ENCODE results near the gene ADAMTS4. TPM values are rescaled to one million over a fixed set of nuclear protein-coding genes. Genes with fewer than 3 reads are reported as not detected.

ADAMTS4 gene
- total RNA-seq, 2 donors from 2014 or later, result 0.55 to 3.4 TPM

- TF ChIP-seq POLR2A (IDR thresholded peaks at IDR 0.05), result no peak
- TF ChIP-seq, protein P1, sequence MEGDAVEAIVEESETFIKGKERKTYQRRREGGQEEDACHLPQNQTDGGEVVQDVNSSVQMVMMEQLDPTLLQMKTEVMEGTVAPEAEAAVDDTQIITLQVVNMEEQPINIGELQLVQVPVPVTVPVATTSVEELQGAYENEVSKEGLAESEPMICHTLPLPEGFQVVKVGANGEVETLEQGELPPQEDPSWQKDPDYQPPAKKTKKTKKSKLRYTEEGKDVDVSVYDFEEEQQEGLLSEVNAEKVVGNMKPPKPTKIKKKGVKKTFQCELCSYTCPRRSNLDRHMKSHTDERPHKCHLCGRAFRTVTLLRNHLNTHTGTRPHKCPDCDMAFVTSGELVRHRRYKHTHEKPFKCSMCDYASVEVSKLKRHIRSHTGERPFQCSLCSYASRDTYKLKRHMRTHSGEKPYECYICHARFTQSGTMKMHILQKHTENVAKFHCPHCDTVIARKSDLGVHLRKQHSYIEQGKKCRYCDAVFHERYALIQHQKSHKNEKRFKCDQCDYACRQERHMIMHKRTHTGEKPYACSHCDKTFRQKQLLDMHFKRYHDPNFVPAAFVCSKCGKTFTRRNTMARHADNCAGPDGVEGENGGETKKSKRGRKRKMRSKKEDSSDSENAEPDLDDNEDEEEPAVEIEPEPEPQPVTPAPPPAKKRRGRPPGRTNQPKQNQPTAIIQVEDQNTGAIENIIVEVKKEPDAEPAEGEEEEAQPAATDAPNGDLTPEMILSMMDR (IDR thresholded peaks at IDR 0.05), result peak in 1 of 4 experiments; percentile 12
- H3K4me1 ChIP-seq (replicated peaks), result no peaks in the 10 kb centered on the region
- H3K9me3 ChIP-seq, result no peaks in the 10 kb centered on the region
- WGBS, result 68% methylated on average over 1 of the region's 1 CpG
- no peak overlapping the region for H3K4me3 ChIP-seq
- H3K27ac ChIP-seq, result no peak overlapping the region
- no peak for DNase-seq (ENCODE audit: low spot score)
- H3K36me3 ChIP-seq, result no peaks in the 10 kb centered on the region
- H3K27me3 ChIP-seq (replicated peaks; ENCODE audit: insufficient read depth), result no peaks in the 10 kb centered on the region
- intact Hi-C loops (cut with DNase I), result no loop called here
These were observed 18.2 kb downstream of the ADAMTS4 start for GRCh38 chr1:161180639-161181038.

DNA sequence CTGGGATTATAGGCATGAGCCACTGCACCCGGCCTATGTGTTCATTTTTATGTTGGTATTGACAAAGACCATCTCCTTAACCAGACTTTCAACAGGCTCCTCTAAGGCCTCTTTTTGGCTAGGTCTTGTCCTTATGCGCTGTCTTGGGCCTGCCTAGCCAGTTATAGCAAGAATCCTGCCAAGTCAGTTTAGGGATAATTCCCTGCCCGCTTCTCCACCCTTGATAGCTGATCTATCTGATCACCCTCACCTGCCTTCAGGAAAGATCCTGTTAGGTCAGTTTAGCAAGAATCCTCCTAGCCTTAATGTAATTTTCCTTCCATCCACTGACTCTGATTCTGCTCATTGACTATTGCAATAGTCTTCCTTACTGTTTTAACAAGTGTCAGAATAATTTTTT is 19.2 kb downstream of the ADAMTS4 start:
- TF ChIP-seq, protein P1 (IDR thresholded peaks at IDR 0.05), result no peak
- TF ChIP-seq POLR2A (IDR thresholded peaks at IDR 0.05) (no peak), POLR2AphosphoS5 (IDR thresholded peaks at IDR 0.05) (no peak)
- 65% methylated on average over 3 of the region's 3 CpGs for WGBS
- intact Hi-C loops (cut with DNase I), result no loop called here
- H3K36me3 ChIP-seq, result no peaks in the 10 kb centered on the region
- DNase-seq (ENCODE audit: low spot score), result no peak
- no peak overlapping the region for H3K27ac ChIP-seq
- H3K27me3 ChIP-seq (replicated peaks; ENCODE audit: insufficient read depth), result no peaks in the 10 kb centered on the region
- no peaks in the 10 kb centered on the region for H3K9me3 ChIP-seq
- no peak overlapping the region for H3K4me3 ChIP-seq
- no peaks in the 10 kb centered on the region for H3K4me1 ChIP-seq (replicated peaks)

- DNase-seq (ENCODE audit: low spot score), result no peak
- intact Hi-C loops (cut with DNase I), result no loop called here
- H3K27me3 ChIP-seq (replicated peaks; ENCODE audit: insufficient read depth), result no peaks in the 10 kb centered on the region
- TF ChIP-seq, protein P1 (IDR thresholded peaks at IDR 0.05), result no peak
- TF ChIP-seq POLR2AphosphoS5 (IDR thresholded peaks at IDR 0.05) (no peak), POLR2A (IDR thresholded peaks at IDR 0.05) (no peak)
- peak overlapping the region; percentile 84 to 87 for H3K27ac ChIP-seq
- no peaks in the 10 kb centered on the region for H3K9me3 ChIP-seq
- H3K4me1 ChIP-seq (replicated peaks), result no peaks in the 10 kb centered on the region
- H3K36me3 ChIP-seq, result no peaks in the 10 kb centered on the region
- peak overlapping the region; percentile 75 to 77 for H3K4me3 ChIP-seq
- WGBS, result 33% methylated on average over 9 of the region's 9 CpGs
These were observed 21.0 kb downstream of the ADAMTS4 start for GRCh38 chr1:161177936-161178244.

GRCh38 chr1:161177112-161177935 is 21.5 kb downstream of the ADAMTS4 start, which contains the start of gene B4GALT3:
Gene B4GALT3 (minus strand): TSS chr1:161177507. CDS start chr1:161176060, 1,447 bp downstream.
- Histone ChIP-seq H3K27ac (peak within 1 kb of the TSS; percentile 84 to 87), H3K36me3 (no peaks in the 10 kb centered on the region), H3K4me3 (peak within 1 kb of the TSS; percentile 75 to 77), H3K27me3 (replicated peaks; ENCODE audit: insufficient read depth) (no peaks in the 10 kb centered on the region), H3K4me1 (replicated peaks) (no peaks in the 10 kb centered on the region), H3K9me3 (no peaks in the 10 kb centered on the region)
- TF ChIP-seq POLR2AphosphoS5 (IDR thresholded peaks at IDR 0.05) (peak; percentile 89), POLR2A (IDR thresholded peaks at IDR 0.05) (peak; percentile 70)
- TF ChIP-seq, protein P1 (IDR thresholded peaks at IDR 0.05), result no peak
- intact Hi-C loops (cut with DNase I), result no loop called here
- peak; percentile 84 for DNase-seq (ENCODE audit: low spot score)
- 3% methylated on average over 28 of the region's 50 CpGs for WGBS
